Liver (tissue), 3 donors: ENCODE data around the gene GPR179.

Experiments
- ATF3 ChIP-seq: IDR thresholded peaks from 2 replicates; pipeline ENCODE4 v1.6.1; 2016; ENCODE audit warnings: antibody characterized with exemption
- CTCF ChIP-seq: fragments of 150-350 bp; IDR thresholded peaks from 2 replicates; pipeline ENCODE4 v1.5.1; 2017; ENCODE audit warnings: improper control_type of control experiment, low read depth, low read length; ENCODE audit not compliant: missing input control
- EGR1 ChIP-seq, 2 donors: IDR thresholded peaks; 2 replicates each; pipeline ENCODE4 v1.6.1; 2016 to 2018; ENCODE audit warnings: antibody characterized with exemption in 2 of 2, low read depth in 2 of 2
- FOXA2 ChIP-seq: IDR thresholded peaks from 2 replicates; pipeline ENCODE4 v1.6.1; 2016; ENCODE audit warnings: antibody characterized with exemption
- GABPA ChIP-seq, 2 donors: IDR thresholded peaks in 1 of 2; conservative IDR thresholded peaks in 1 of 2; 2 replicates each; pipeline ENCODE4 v1.6.1; 2016; ENCODE audit warnings: antibody characterized with exemption in 2 of 2, mild to moderate bottlenecking in 1 of 2, moderate library complexity in 1 of 2
- HNF4A ChIP-seq, 2 donors: conservative IDR thresholded peaks; 2 replicates each; pipeline ENCODE4 v1.6.1; 2016; ENCODE audit warnings: antibody characterized with exemption in 2 of 2, mild to moderate bottlenecking in 2 of 2
- HNF4G ChIP-seq: IDR thresholded peaks from 2 replicates; pipeline ENCODE4 v1.6.1; 2016; ENCODE audit warnings: antibody characterized with exemption
- JUND ChIP-seq, 2 donors: IDR thresholded peaks; 2 replicates each; pipeline ENCODE4 v1.6.1; 2016; ENCODE audit warnings: antibody characterized with exemption in 2 of 2
- MAX ChIP-seq: IDR thresholded peaks from 2 replicates; pipeline ENCODE4 v1.6.1; 2016; ENCODE audit warnings: antibody characterized with exemption
- RAD21 ChIP-seq, 2 donors: IDR thresholded peaks; 2 replicates each; pipeline ENCODE4 v1.6.1; 2016; ENCODE audit warnings: antibody characterized with exemption in 2 of 2, mild to moderate bottlenecking in 2 of 2
- REST ChIP-seq: IDR thresholded peaks from 2 replicates; pipeline ENCODE4 v1.6.1; 2016; ENCODE audit warnings: antibody characterized with exemption, mild to moderate bottlenecking
- RXRA ChIP-seq, 2 donors: IDR thresholded peaks; 2 replicates each; pipeline ENCODE4 v1.6.1; 2017 to 2018; ENCODE audit warnings: antibody characterized with exemption in 2 of 2, mild to moderate bottlenecking in 1 of 2
- YY1 ChIP-seq: IDR thresholded peaks from 2 replicates; pipeline ENCODE4 v1.6.1; 2016; ENCODE audit warnings: antibody characterized with exemption, mild to moderate bottlenecking
- donor health status: healthy.
- donor health status: healthy.

- TF ChIP-seq CTCF (no peak), RAD21 (IDR thresholded peaks at IDR 0.05) (no peak), ATF3 (no peak), REST (no peak), FOXA2 (no peak), YY1 (no peak), MAX (no peak), EGR1 (IDR thresholded peaks at IDR 0.05; ENCODE audit: low read depth in 2 of 2) (no peak), HNF4A (conservative IDR thresholded peaks at IDR 0.05) (no peak), GABPA (IDR thresholded peaks at IDR 0.05 in 1 of 2, conservative IDR thresholded peaks at IDR 0.05 in 1 of 2) (no peak), HNF4G (no peak), RXRA (IDR thresholded peaks at IDR 0.05) (no peak), JUND (IDR thresholded peaks at IDR 0.05) (no peak)
Measured at GRCh38 chr17:38343608-38344419, at the start of gene GPR179.
